Measurements from ENCODE around the gene CREB3L4. TPM values are rescaled to one million over a fixed set of nuclear protein-coding genes. Genes with fewer than 3 reads are reported as not detected.

The CREB3L4 gene
- total RNA-seq, 1 experiment from 2014 or later, result 12.3 TPM

DNA sequence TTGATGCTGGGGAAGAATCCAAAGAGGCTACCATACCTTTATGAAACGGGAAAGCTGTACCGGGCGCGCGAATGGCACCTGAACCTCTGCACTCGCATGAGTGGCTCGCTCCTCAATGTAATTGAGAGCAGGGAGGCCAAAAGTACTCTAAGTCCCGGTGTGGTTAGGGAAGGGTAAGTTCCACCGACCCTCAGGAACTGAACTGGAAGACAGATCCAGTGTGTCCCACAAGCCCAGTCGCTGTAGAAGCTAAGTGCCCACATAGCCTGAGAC, 46.0 kb upstream of the CREB3L4 start:
- Histone ChIP-seq H3K36me3 (ENCODE audit: control insufficient read depth, insufficient read depth, low read length) (no peaks in the 10 kb centered on the region), H3K9me3 (ENCODE audit: control insufficient read depth, insufficient read depth, low read depth, low read length) (no peaks in the 10 kb centered on the region), H3K27me3 (ENCODE audit: control insufficient read depth, insufficient read depth, low read length) (no peaks in the 10 kb centered on the region), H3K27ac (ENCODE audit: low read length) (peak overlapping the region; percentile 92), H3K4me1 (ENCODE audit: control insufficient read depth, insufficient read depth, low read length) (peaks cover 19% of the 10 kb centered on the region), H3K4me3 (ENCODE audit: low read depth in 2 of 2, low read length in 2 of 2) (peak overlapping the region; percentile 76 to 92)
- ChIA-PET POLR2A (interaction anchor here (0.6 kb wide), 1 partner anchor 64 kb away, joined by 3 read pairs; the partner anchor contains the start of gene RAB13), CTCF (interaction anchor here (0.6 to 0.8 kb wide), 2 partner anchors 78 to 129 kb away, joined by 3 to 6 read pairs; no protein-coding TSS in a partner anchor)
- TF ChIP-seq, protein P1, sequence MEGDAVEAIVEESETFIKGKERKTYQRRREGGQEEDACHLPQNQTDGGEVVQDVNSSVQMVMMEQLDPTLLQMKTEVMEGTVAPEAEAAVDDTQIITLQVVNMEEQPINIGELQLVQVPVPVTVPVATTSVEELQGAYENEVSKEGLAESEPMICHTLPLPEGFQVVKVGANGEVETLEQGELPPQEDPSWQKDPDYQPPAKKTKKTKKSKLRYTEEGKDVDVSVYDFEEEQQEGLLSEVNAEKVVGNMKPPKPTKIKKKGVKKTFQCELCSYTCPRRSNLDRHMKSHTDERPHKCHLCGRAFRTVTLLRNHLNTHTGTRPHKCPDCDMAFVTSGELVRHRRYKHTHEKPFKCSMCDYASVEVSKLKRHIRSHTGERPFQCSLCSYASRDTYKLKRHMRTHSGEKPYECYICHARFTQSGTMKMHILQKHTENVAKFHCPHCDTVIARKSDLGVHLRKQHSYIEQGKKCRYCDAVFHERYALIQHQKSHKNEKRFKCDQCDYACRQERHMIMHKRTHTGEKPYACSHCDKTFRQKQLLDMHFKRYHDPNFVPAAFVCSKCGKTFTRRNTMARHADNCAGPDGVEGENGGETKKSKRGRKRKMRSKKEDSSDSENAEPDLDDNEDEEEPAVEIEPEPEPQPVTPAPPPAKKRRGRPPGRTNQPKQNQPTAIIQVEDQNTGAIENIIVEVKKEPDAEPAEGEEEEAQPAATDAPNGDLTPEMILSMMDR (IDR thresholded peaks at IDR 0.05), result no peak
- TF ChIP-seq TCF7L2 (IDR thresholded peaks at IDR 0.05; ENCODE audit: low read depth, low read length), result no peak
- TF ChIP-seq, protein P2, sequence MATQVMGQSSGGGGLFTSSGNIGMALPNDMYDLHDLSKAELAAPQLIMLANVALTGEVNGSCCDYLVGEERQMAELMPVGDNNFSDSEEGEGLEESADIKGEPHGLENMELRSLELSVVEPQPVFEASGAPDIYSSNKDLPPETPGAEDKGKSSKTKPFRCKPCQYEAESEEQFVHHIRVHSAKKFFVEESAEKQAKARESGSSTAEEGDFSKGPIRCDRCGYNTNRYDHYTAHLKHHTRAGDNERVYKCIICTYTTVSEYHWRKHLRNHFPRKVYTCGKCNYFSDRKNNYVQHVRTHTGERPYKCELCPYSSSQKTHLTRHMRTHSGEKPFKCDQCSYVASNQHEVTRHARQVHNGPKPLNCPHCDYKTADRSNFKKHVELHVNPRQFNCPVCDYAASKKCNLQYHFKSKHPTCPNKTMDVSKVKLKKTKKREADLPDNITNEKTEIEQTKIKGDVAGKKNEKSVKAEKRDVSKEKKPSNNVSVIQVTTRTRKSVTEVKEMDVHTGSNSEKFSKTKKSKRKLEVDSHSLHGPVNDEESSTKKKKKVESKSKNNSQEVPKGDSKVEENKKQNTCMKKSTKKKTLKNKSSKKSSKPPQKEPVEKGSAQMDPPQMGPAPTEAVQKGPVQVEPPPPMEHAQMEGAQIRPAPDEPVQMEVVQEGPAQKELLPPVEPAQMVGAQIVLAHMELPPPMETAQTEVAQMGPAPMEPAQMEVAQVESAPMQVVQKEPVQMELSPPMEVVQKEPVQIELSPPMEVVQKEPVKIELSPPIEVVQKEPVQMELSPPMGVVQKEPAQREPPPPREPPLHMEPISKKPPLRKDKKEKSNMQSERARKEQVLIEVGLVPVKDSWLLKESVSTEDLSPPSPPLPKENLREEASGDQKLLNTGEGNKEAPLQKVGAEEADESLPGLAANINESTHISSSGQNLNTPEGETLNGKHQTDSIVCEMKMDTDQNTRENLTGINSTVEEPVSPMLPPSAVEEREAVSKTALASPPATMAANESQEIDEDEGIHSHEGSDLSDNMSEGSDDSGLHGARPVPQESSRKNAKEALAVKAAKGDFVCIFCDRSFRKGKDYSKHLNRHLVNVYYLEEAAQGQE (IDR thresholded peaks at IDR 0.05; ENCODE audit: insufficient read depth in 1 of 2, low read depth in 2 of 2, low read length in 1 of 2), result no peak
- no peak for TF ChIP-seq POLR2AphosphoS5 (IDR thresholded peaks at IDR 0.05; ENCODE audit: low read depth, low read length)
- TF ChIP-seq SIN3A (IDR thresholded peaks at IDR 0.05; ENCODE audit: borderline replicate concordance, insufficient read depth, low read depth, low read length), result no peak
- ATAC-seq (no peak), DNase-seq (ENCODE audit: low read depth, low spot score) (no peak)
- intact Hi-C loops (cut with micrococcal nuclease; ENCODE audit: unreplicated experiment), result loop anchor here (5.0 kb wide), 1 partner anchor 99 kb away; no protein-coding TSS in a partner anchor
- in situ Hi-C loops (cut with HindIII; ENCODE audit: low pct_unique_long_range_greater_than_20kb, low sequenced_read_pairs), result no loop called here
- no TSS peak for BruUV-seq (replicated peaks)

DNA sequence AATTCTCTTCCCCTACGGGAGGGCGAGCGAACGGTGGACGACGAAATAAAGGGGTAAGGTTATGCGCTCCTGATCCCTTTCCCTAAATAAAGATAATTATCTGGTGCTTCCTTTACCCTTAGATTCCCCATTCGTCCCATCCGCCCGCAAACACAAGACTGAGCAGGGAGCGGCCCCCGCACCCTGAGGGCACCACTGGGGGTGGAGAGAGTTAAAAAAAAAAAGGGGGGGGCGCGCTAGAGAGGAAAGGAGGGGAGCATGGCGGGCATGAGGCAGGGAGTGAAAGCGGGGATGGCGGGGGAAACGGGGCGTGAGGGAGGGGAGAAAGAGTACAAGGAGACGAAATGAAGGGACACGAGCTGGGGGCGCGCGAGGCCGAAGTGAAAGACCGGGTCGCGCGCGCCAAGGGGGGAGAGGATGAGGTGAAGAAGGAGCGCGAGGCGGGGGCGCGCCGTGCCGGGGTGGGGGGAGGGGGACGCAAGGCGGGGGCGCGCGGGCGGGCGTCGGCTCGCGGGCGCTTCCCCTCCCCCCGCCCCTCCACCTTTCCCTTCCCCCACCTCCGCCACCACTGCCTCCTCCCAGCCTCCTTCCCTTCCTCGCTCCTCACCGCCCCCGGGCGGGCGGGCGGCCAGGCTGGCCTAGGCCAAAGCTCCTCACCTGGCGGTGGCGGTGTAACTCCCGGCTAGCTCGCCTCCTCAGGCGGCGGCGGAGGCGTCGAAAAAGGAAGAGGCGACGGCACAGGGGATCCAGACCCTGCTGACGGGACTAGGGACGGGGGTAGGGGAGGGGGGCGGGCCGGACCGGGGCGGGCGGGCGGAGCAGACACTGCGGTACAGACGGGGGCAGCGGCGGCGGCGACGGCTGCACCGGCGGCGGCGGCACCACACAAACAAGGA, 45.4 kb upstream of the CREB3L4 start:
- ATAC-seq, result peak; percentile 61
- H3K27me3 ChIP-seq (ENCODE audit: control insufficient read depth, insufficient read depth, low read length), result no peaks in the 10 kb centered on the region
- peak overlapping the region; percentile 76 to 92 for H3K4me3 ChIP-seq (ENCODE audit: low read depth in 2 of 2, low read length in 2 of 2)
- intact Hi-C loops (cut with micrococcal nuclease; ENCODE audit: unreplicated experiment), result loop anchor here (5.0 kb wide), 1 partner anchor 100 kb away; no protein-coding TSS in a partner anchor
- H3K9me3 ChIP-seq (ENCODE audit: control insufficient read depth, insufficient read depth, low read depth, low read length), result no peaks in the 10 kb centered on the region
- TF ChIP-seq, protein P2 (IDR thresholded peaks at IDR 0.05; ENCODE audit: insufficient read depth in 1 of 2, low read depth in 2 of 2, low read length in 1 of 2), result no peak
- 0 out of 2 replicates have a peak, but pooled peaks have one; percentile 49 for TF ChIP-seq SIN3A (IDR thresholded peaks at IDR 0.05; ENCODE audit: borderline replicate concordance, insufficient read depth, low read depth, low read length)
- no peaks in the 10 kb centered on the region for H3K36me3 ChIP-seq (ENCODE audit: control insufficient read depth, insufficient read depth, low read length)
- in situ Hi-C loops (cut with HindIII; ENCODE audit: low pct_unique_long_range_greater_than_20kb, low sequenced_read_pairs), result no loop called here
- CTCF ChIA-PET, result interaction anchor here (0.6 to 1.1 kb wide), 3 partner anchors 24 to 129 kb away, joined by 3 to 6 read pairs (median 4); no protein-coding TSS in a partner anchor
- POLR2A ChIA-PET, result interaction anchor here (0.6 kb wide), 1 partner anchor 64 kb away, joined by 3 read pairs; the partner anchor contains the start of gene RAB13
- no TSS peak for BruUV-seq (replicated peaks)
- peaks cover 19% of the 10 kb centered on the region for H3K4me1 ChIP-seq (ENCODE audit: control insufficient read depth, insufficient read depth, low read length)
- DNase-seq (ENCODE audit: low read depth, low spot score), result no peak
- H3K27ac ChIP-seq (ENCODE audit: low read length), result peak overlapping the region; percentile 92

Measured in Panc1 (cell line).